Loucy (cell line): ENCODE data around the gene PRKAR2B.

ENCODE experiments used
- H2AFZ ChIP-seq: fragments of 200-600 bp; sonication (generic); 2 replicates; pipeline ENCODE4 v1.6.0; 2016; ENCODE audit warnings: antibody characterized with exemption, mild to moderate bottlenecking, low read length, moderate library complexity
- H3F3A ChIP-seq: fragments of 200-600 bp; 2 replicates; pipeline ENCODE4 v1.6.0; 2016; ENCODE audit warnings: antibody characterized with exemption, low read depth, mild to moderate bottlenecking
- H3K27me3 ChIP-seq: fragments of 200-600 bp; sonication (generic); 2 replicates; pipeline ENCODE4 v1.6.1; 2014; ENCODE audit warnings: low read length, mild to moderate bottlenecking; ENCODE audit not compliant: insufficient read depth, poor library complexity, severe bottlenecking
- H3K36me3 ChIP-seq: fragments of 200-600 bp; sonication (generic); 2 replicates; pipeline ENCODE4 v1.6.1; 2016; ENCODE audit warnings: low read length; ENCODE audit not compliant: insufficient read depth
- H3K4me1 ChIP-seq: fragments of 200-600 bp; sonication (generic); 2 replicates; pipeline ENCODE4 v1.5.1; 2014; ENCODE audit warnings: low read length, mild to moderate bottlenecking; ENCODE audit not compliant: insufficient read depth, poor library complexity, severe bottlenecking
- H3K4me2 ChIP-seq: fragments of 200-600 bp; sonication (generic); 2 replicates; pipeline ENCODE4 v1.6.0; 2014; ENCODE audit warnings: antibody characterized with exemption, low read length, low read depth, mild to moderate bottlenecking; ENCODE audit not compliant: poor library complexity, severe bottlenecking
- H3K4me3 ChIP-seq: fragments of 200-600 bp; sonication (generic); 2 replicates; pipeline ENCODE4 v1.5.1; 2014; ENCODE audit warnings: low read length, mild to moderate bottlenecking, mixed read lengths; ENCODE audit not compliant: poor library complexity, severe bottlenecking
- H3K79me2 ChIP-seq: fragments of 200-600 bp; sonication (generic); 2 replicates; pipeline ENCODE4 v1.6.1; 2014; ENCODE audit warnings: low read length; ENCODE audit not compliant: insufficient read depth
- H3K9ac ChIP-seq: fragments of 200-600 bp; sonication (generic); 2 replicates; pipeline ENCODE4 v1.6.0; 2014; ENCODE audit warnings: mild to moderate bottlenecking, low read depth, low read length, moderate library complexity; ENCODE audit not compliant: poor library complexity, severe bottlenecking
- H3K9me2 ChIP-seq: fragments of 200-600 bp; sonication (generic); replicated peaks from 2 replicates; pipeline ENCODE4 v1.6.1; 2016; ENCODE audit warnings: low read depth, low read length, mixed read lengths
- H3K9me3 ChIP-seq: fragments of 200-600 bp; sonication (generic); 2 replicates; pipeline ENCODE4 v1.6.1; 2014; ENCODE audit warnings: mild to moderate bottlenecking, antibody characterized with exemption, low read length, low read depth; ENCODE audit not compliant: insufficient read depth
- H4K20me1 ChIP-seq: fragments of 200-600 bp; sonication (generic); 2 replicates; pipeline ENCODE4 v1.6.0; 2014; ENCODE audit warnings: antibody characterized with exemption, low read length, mild to moderate bottlenecking; ENCODE audit not compliant: insufficient read depth, poor library complexity, severe bottlenecking
- EZH2phosphoT487 ChIP-seq: fragments of 200-600 bp; IDR thresholded peaks from 2 replicates; pipeline ENCODE4 v1.6.1; 2018; ENCODE audit warnings: antibody characterized with exemption, mild to moderate bottlenecking, moderate library complexity, borderline replicate concordance
- TF ChIP-seq, protein P1 (sequence below): fragments of 200-600 bp; sonication (generic); conservative IDR thresholded peaks from 2 replicates; pipeline ENCODE4 v1.5.1; 2014; ENCODE audit warnings: mild to moderate bottlenecking, antibody characterized with exemption, low read length

The PRKAR2B gene

DNA sequence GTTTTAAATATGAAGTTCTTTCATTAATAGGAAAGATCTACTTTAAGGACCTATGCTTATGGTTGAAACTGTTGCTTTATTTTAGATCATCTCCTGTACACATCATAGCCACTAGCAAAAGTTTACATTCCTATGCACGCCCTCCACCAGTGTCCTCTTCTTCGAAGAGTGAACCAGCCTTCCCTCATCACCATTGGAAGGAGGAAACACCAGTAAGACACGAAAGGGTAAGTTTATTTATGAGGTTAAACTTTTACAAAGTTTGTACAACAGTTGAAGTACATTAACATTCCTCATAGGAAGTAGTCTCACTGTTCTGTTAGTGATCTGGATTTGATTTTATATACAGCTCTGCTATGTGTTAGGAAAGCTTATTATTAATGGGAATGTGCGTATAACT is 141.2 kb downstream of the PRKAR2B start:
- Histone ChIP-seq H4K20me1 (no peaks in the 10 kb centered on the region), H3K36me3 (peaks cover 88% of the 10 kb centered on the region), H3K9me2 (no peaks in the 10 kb centered on the region), H3K4me3 (no peak overlapping the region), H3K9me3 (no peaks in the 10 kb centered on the region), H3K4me2 (no peak overlapping the region), H3K4me1 (peaks cover 2% of the 10 kb centered on the region), H2AFZ (no peak overlapping the region), H3K79me2 (no peaks in the 10 kb centered on the region), H3K9ac (no peak overlapping the region), H3K27me3 (no peaks in the 10 kb centered on the region), H3F3A (no peaks in the 10 kb centered on the region)
- TF ChIP-seq EZH2phosphoT487, result no peak
- TF ChIP-seq, protein P1, sequence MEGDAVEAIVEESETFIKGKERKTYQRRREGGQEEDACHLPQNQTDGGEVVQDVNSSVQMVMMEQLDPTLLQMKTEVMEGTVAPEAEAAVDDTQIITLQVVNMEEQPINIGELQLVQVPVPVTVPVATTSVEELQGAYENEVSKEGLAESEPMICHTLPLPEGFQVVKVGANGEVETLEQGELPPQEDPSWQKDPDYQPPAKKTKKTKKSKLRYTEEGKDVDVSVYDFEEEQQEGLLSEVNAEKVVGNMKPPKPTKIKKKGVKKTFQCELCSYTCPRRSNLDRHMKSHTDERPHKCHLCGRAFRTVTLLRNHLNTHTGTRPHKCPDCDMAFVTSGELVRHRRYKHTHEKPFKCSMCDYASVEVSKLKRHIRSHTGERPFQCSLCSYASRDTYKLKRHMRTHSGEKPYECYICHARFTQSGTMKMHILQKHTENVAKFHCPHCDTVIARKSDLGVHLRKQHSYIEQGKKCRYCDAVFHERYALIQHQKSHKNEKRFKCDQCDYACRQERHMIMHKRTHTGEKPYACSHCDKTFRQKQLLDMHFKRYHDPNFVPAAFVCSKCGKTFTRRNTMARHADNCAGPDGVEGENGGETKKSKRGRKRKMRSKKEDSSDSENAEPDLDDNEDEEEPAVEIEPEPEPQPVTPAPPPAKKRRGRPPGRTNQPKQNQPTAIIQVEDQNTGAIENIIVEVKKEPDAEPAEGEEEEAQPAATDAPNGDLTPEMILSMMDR, result no peak

DNA sequence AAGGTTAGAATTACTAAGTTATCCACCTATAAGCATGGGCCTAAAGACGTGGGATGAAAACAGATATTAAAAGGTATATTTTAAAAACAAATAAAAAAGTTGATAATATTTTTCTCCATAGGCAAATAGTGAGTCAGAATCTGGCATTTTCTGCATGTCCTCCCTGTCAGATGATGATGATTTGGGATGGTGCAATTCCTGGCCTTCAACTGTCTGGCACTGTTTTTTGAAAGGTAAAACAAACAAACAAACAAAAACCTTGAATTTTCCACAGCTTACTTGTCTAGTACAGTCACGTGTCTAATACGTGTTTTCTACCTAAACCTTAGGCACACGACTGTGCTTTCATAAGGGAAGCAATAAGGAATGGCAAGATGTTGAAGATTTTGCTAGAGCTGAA is 141.7 kb downstream of the PRKAR2B start:
- Histone ChIP-seq H3K36me3 (peaks cover 88% of the 10 kb centered on the region), H3K9me2 (no peaks in the 10 kb centered on the region), H3K79me2 (no peaks in the 10 kb centered on the region)

DNA sequence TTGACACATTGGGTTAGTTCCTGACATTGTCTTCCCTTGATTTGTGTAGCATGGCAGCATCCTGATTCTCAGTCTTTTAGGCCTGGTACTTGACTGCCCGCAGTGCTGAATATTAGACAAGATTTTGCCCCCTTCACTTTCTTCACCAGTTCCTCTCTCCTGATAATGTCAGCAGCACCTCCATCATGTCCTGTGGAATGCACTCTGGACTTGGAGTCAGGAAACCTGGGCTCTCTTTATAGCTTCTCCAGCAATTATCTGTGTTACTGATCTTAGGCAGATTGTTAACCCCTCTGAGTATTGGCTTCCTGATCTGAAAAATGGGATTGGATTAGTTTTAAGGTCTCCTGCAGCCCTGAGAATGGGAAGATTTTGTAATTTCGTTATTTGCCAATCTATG is 143.3 kb downstream of the PRKAR2B start:
- Histone ChIP-seq H3K9ac (no peak overlapping the region), H4K20me1 (no peaks in the 10 kb centered on the region), H3K9me3 (no peaks in the 10 kb centered on the region), H3K36me3 (peaks cover 86% of the 10 kb centered on the region), H2AFZ (no peak overlapping the region), H3K4me3 (no peak overlapping the region), H3K9me2 (no peaks in the 10 kb centered on the region), H3K27me3 (no peaks in the 10 kb centered on the region), H3F3A (no peaks in the 10 kb centered on the region), H3K79me2 (no peaks in the 10 kb centered on the region), H3K4me2 (no peak overlapping the region), H3K4me1 (no peaks in the 10 kb centered on the region)
- no peak for TF ChIP-seq EZH2phosphoT487
- TF ChIP-seq, protein P1, result no peak

More for the DNA sequence above, 141.7 kb downstream of the PRKAR2B start:
- no peak for TF ChIP-seq EZH2phosphoT487
- TF ChIP-seq, protein P1, result no peak
- Histone ChIP-seq H3K9me3 (no peaks in the 10 kb centered on the region), H3K27me3 (no peaks in the 10 kb centered on the region), H4K20me1 (no peaks in the 10 kb centered on the region), H3K4me3 (no peak overlapping the region), H2AFZ (no peak overlapping the region), H3F3A (no peaks in the 10 kb centered on the region), H3K9ac (no peak overlapping the region), H3K4me1 (no peaks in the 10 kb centered on the region), H3K4me2 (no peak overlapping the region)
